H1 (cell line): ENCODE results near the gene SLC2A4. TPM values are rescaled to one million over a fixed set of nuclear protein-coding genes. Genes with fewer than 3 reads are reported as not detected.

ENCODE experiments used
- CTCF ChIA-PET: fragments of 300-600 bp; sonication (Branson Sonifier 250); formaldehyde crosslinking; loops from one replicate; lab custom pipeline; 2021; ENCODE audit not compliant: partially characterized antibody; lab: Charles Lee
- POLR2A ChIA-PET: fragments of 300-600 bp; sonication (Branson Sonifier 250); formaldehyde crosslinking; loops from one replicate; lab custom pipeline; 2021; ENCODE audit warnings: inconsistent platforms; ENCODE audit not compliant: partially characterized antibody; lab: Charles Lee
- DNase-seq, 2 experiments: peaks; one replicate each; pipeline versions ENCODE4 v3.0.0 to v3.0.0-alpha.2; 2010 to 2022; ENCODE audit warnings: low spot score in 2 of 2, low read depth in 1 of 2, mixed read lengths in 1 of 2
- FAIRE-seq: peaks from 2 replicates; lab custom pipeline; 2011; peaks lifted over from hg19 to GRCh38; lab: Jason Lieb, UNC
- H2AFZ ChIP-seq: 2 replicates; pipeline ENCODE4 v1.8.1; 2012; ENCODE audit warnings: low read length, inconsistent platforms
- H2AK5ac ChIP-seq: 2 replicates; pipeline ENCODE4 v1.6.1; 2013; ENCODE audit warnings: low read depth, low read length
- H2BK120ac ChIP-seq: replicated peaks from 2 replicates; pipeline ENCODE3; 2013; ENCODE audit warnings: low read depth, low read length, inconsistent platforms
- H2BK12ac ChIP-seq: 2 replicates; pipeline ENCODE4 v1.6.1; 2013; ENCODE audit warnings: low read depth, low read length
- H2BK15ac ChIP-seq: 2 replicates; pipeline ENCODE4 v1.6.1; 2013; ENCODE audit warnings: low read length
- H2BK20ac ChIP-seq: 2 replicates; pipeline ENCODE4 v1.6.1; 2013; ENCODE audit warnings: low read length
- H2BK5ac ChIP-seq: 2 replicates; pipeline ENCODE4 v1.6.1; 2013; ENCODE audit warnings: low read depth, low read length
- H3K14ac ChIP-seq: 2 replicates; pipeline ENCODE4 v1.6.1; 2013; ENCODE audit warnings: inconsistent platforms; ENCODE audit not compliant: insufficient read length
- H3K18ac ChIP-seq: 2 replicates; pipeline ENCODE4 v1.6.1; 2013; ENCODE audit warnings: low read length; ENCODE audit errors: extremely low read depth
- H3K23ac ChIP-seq: 2 replicates; pipeline ENCODE4 v1.6.1; 2013; ENCODE audit warnings: inconsistent platforms; ENCODE audit not compliant: insufficient read length
- H3K23me2 ChIP-seq: 2 replicates; pipeline ENCODE4 v1.6.1; 2013; ENCODE audit warnings: low read depth, low read length
- H3K27ac ChIP-seq: 2 replicates; pipeline ENCODE4 v1.6.1; 2011; ENCODE audit warnings: low read depth, low read length, inconsistent platforms
- H3K27me3 ChIP-seq, 4 experiments: replicated peaks in 1 of 4; 1 replicate in 1 of 4; 2 replicates in 3 of 4; pipeline versions ENCODE4 v1.6.1 to v1.8.1; 2011 to 2013; ENCODE audit warnings: low read length in 3 of 4, mild to moderate bottlenecking in 3 of 4, inconsistent platforms in 2 of 4, mixed read lengths in 2 of 4, moderate library complexity in 1 of 4; ENCODE audit not compliant: control insufficient read depth in 3 of 4, insufficient read depth in 3 of 4; ENCODE audit errors: extremely low read depth in 1 of 4
- H3K36me3 ChIP-seq, 4 experiments: 2 replicates each; pipeline versions ENCODE4 v1.6.1 to v1.8.1; 2011 to 2013; ENCODE audit warnings: mild to moderate bottlenecking in 4 of 4, low read length in 3 of 4, moderate library complexity in 2 of 4, control low read depth in 1 of 4, inconsistent platforms in 1 of 4; ENCODE audit not compliant: insufficient read depth in 4 of 4, control insufficient read depth in 2 of 4
- H3K4ac ChIP-seq: replicated peaks from 2 replicates; pipeline ENCODE3; 2013; ENCODE audit warnings: low read length, low read depth, mixed read lengths, inconsistent platforms; ENCODE audit not compliant: insufficient read length
- H3K4me1 ChIP-seq, 4 experiments: replicated peaks in 1 of 4; 1 replicate in 1 of 4; 2 replicates in 3 of 4; pipeline versions ENCODE4 v1.6.1 to v1.8.1; 2011 to 2013; ENCODE audit warnings: low read length in 3 of 4, inconsistent platforms in 2 of 4, mixed read lengths in 1 of 4; ENCODE audit not compliant: insufficient read depth in 4 of 4, control insufficient read depth in 3 of 4
- H3K4me2 ChIP-seq, 2 experiments: 2 replicates each; pipeline versions ENCODE4 v1.6.1 to v1.8.1; 2011 to 2013; ENCODE audit warnings: low read depth in 2 of 2, low read length in 2 of 2, control low read depth in 1 of 2, inconsistent platforms in 1 of 2, mild to moderate bottlenecking in 1 of 2; ENCODE audit not compliant: insufficient read depth in 1 of 2
- H3K4me3 ChIP-seq, 4 experiments: fragments of 200-600, 300-600 bp in 1 of 4; sonication (generic), shearing (Covaris generic), sonication (Bioruptor Twin) in 1 of 4; 2 replicates each; pipeline versions ENCODE4 v1.5.1 to v1.8.1; 2011 to 2016; ENCODE audit warnings: low read length in 4 of 4, low read depth in 3 of 4, control low read depth in 2 of 4, inconsistent platforms in 2 of 4, mild to moderate bottlenecking in 2 of 4, mixed read lengths in 1 of 4, moderate library complexity in 1 of 4; ENCODE audit not compliant: insufficient read depth in 2 of 4; ENCODE audit errors: extremely low read depth in 1 of 4
- H3K56ac ChIP-seq: replicated peaks from 2 replicates; pipeline ENCODE3; 2013; ENCODE audit warnings: low read depth, mild to moderate bottlenecking, mixed read lengths, low read length, inconsistent platforms; ENCODE audit not compliant: insufficient read length
- H3K79me1 ChIP-seq: 2 replicates; pipeline ENCODE4 v1.6.1; 2013; ENCODE audit warnings: low read depth, low read length, control low read depth
- H3K79me2 ChIP-seq, 2 experiments: 2 replicates each; pipeline versions ENCODE4 v1.6.1 to v1.8.1; 2012 to 2013; ENCODE audit warnings: low read length in 2 of 2, mild to moderate bottlenecking in 2 of 2, inconsistent platforms in 1 of 2; ENCODE audit not compliant: insufficient read depth in 2 of 2, control insufficient read depth in 1 of 2
- H3K9ac ChIP-seq, 4 experiments: replicated peaks in 1 of 4; 1 replicate in 1 of 4; 2 replicates in 3 of 4; pipeline versions ENCODE4 v1.6.1 to v1.8.1; 2011 to 2013; ENCODE audit warnings: low read depth in 3 of 4, low read length in 3 of 4, control low read depth in 2 of 4, mild to moderate bottlenecking in 2 of 4, moderate library complexity in 2 of 4, inconsistent platforms in 1 of 4; ENCODE audit errors: extremely low read depth in 1 of 4
- H3K9me3 ChIP-seq, 2 experiments: 2 replicates each; pipeline versions ENCODE4 v1.6.1 to v1.8.1; 2012 to 2013; ENCODE audit warnings: mild to moderate bottlenecking in 2 of 2, moderate library complexity in 2 of 2, control low read depth in 1 of 2, inconsistent platforms in 1 of 2, low read depth in 1 of 2, low read length in 1 of 2, mixed read lengths in 1 of 2; ENCODE audit not compliant: insufficient read depth in 2 of 2
- H4K20me1 ChIP-seq, 2 experiments: replicated peaks in 1 of 2; 2 replicates each; pipeline versions ENCODE3 to v1.8.1; 2011 to 2013; ENCODE audit warnings: inconsistent platforms in 2 of 2, low read length in 2 of 2, mild to moderate bottlenecking in 1 of 2; ENCODE audit not compliant: insufficient read depth in 2 of 2, control insufficient read depth in 1 of 2
- H4K5ac ChIP-seq: 2 replicates; pipeline ENCODE4 v1.6.1; 2013; ENCODE audit warnings: low read length, low read depth, mixed read lengths, inconsistent platforms; ENCODE audit not compliant: insufficient read length
- H4K8ac ChIP-seq: 2 replicates; pipeline ENCODE4 v1.8.0; 2013; ENCODE audit warnings: mild to moderate bottlenecking, moderate library complexity, low read length, inconsistent platforms; ENCODE audit not compliant: insufficient read depth; ENCODE audit errors: extremely low read depth
- H4K91ac ChIP-seq: replicated peaks from 2 replicates; pipeline ENCODE3; 2013; ENCODE audit warnings: low read length, mixed read lengths, inconsistent platforms; ENCODE audit not compliant: insufficient read length
- ASH2L ChIP-seq: fragments of 200-600, 300-600 bp; sonication (generic); IDR thresholded peaks from one replicate; pipeline ENCODE4 v1.7.1; 2017; ENCODE audit warnings: low read length
- KDM5A ChIP-seq: fragments of 200-600 bp; IDR thresholded peaks from 2 replicates; pipeline ENCODE4 v1.7.1; 2012; ENCODE audit warnings: mild to moderate bottlenecking, low read length, inconsistent platforms, mixed read lengths
- TAF7 ChIP-seq: optimal IDR thresholded peaks from 2 replicates; pipeline ENCODE3; 2011; ENCODE audit warnings: low read depth, mild to moderate bottlenecking, inconsistent platforms, low read length, moderate library complexity, borderline replicate concordance
- WGBS, 2 experiments: shearing (Covaris generic) in 1 of 2; methylation state at CpG; one replicate each; pipeline versions ENCODE4 v1.1.6 to v1.1.7; 2013 to 2015; ENCODE audit warnings: low lambda C conversion rate in 2 of 2, mixed read lengths in 2 of 2, inconsistent platforms in 1 of 2, low coverage in 1 of 2, missing lambda C conversion rate in 1 of 2; ENCODE audit not compliant: insufficient replicate concordance in 2 of 2, insufficient coverage in 1 of 2, insufficient read length in 1 of 2; ENCODE audit errors: extremely low coverage in 1 of 2, missing lambda C conversion rate in 1 of 2; 5-methylcytosine and 5-hydroxymethylcytosine counted together
- polyA plus RNA-seq, 7 experiments: library from polyadenylated mRNA; depleted of rRNA in 3 of 7; stranded (reverse) in 5 of 7; unstranded in 2 of 7; fragments of >200 nt in 5 of 7; fragments of 200-250 nt in 2 of 7; gene quantifications; 1 replicate in 5 of 7; 2 replicates in 1 of 7; 4 replicates in 1 of 7; pipeline versions ENCODE4 v1.2.1 to v1.2.3, GENCODE V29; 2011 to 2013; ENCODE audit warnings: missing spikeins in 2 of 7, mixed read lengths in 2 of 7
- total RNA-seq: library from RNA; stranded (reverse); fragmentation: NEBNext Ultra II Directional; extraction: Animal tissue kit (Norgen Biotek cat#: 25700); gene quantifications from 2 replicates; pipeline ENCODE4 v1.2.1, GENCODE V29; 2021

SLC2A4 gene
- total and polyA plus RNA-seq, 2 of the 8 experiments (the other 6 are each of a cell fraction or from before 2014, with no cell fraction given), result 5.7 to 6.9 TPM

- Histone ChIP-seq H3K9me3 (no peaks in the 10 kb centered on the region), H4K20me1 (peaks cover 4 to 11% of the 10 kb centered on the region in 2 experiments), H3K56ac (no peak overlapping the region), H3K23ac (no peak overlapping the region), H3K18ac (peak overlapping the region; percentile 87), H3K79me1 (peaks cover 16% of the 10 kb centered on the region), H3K27me3 (no peaks in the 10 kb centered on the region), H3K23me2 (peaks cover 7% of the 10 kb centered on the region), H2BK12ac (no peak overlapping the region), H2AFZ (no peak overlapping the region), H3K36me3 (peaks cover 8 to 17% (median 13%) of the 10 kb centered on the region in 4 experiments), H3K9ac (peak overlapping the region; percentile 48 to 87 (median 71)), H3K14ac (no peak overlapping the region), H2BK5ac (peak overlapping the region; percentile 81; the same call in 1 of the 2 replicates), H2AK5ac (no peak overlapping the region), H4K8ac (peak overlapping the region; percentile 48), H3K4ac (no peak overlapping the region), H4K91ac (no peak overlapping the region), H3K4me1 (peaks cover 3 to 12% (median 5%) of the 10 kb centered on the region in 4 experiments), H3K4me3 (peak overlapping the region; percentile 58 to 84 (median 76)), H3K4me2 (peak overlapping the region; percentile 82 to 99), H2BK20ac (no peak overlapping the region), H2BK120ac (no peak overlapping the region), H2BK15ac (no peak overlapping the region), H3K27ac (peak overlapping the region; percentile 45; the same call in 1 of the 2 replicates), H4K5ac (peak overlapping the region; percentile 92), H3K79me2 (peaks cover 23 to 54% of the 10 kb centered on the region in 2 experiments)
- TF ChIP-seq ASH2L, result no peak
- no peak for TF ChIP-seq TAF7
- TF ChIP-seq KDM5A, result no peak
- POLR2A ChIA-PET, result interaction anchor here (0.7 to 8.3 kb wide), 15 partner anchors 10 to 323 kb away, joined by 3 to 121 read pairs (median 6); partner anchors contain the start of genes ACADVL, CLDN7, DLG4 and DVL2
- CTCF ChIA-PET, result interaction anchor here (1.1 to 1.4 kb wide), 3 partner anchors 9 to 42 kb away, joined by 3 to 4 read pairs (median 3); partner anchors contain the start of gene CLDN7
- no peak for DNase-seq
- 9% methylated on average over 23 of the region's 55 CpGs; no CpG with 5 or more reads in 1 of the 2 experiments for WGBS, 2 experiments
- FAIRE-seq, result no peak
These were observed 30.6 kb upstream of the SLC2A4 start for GRCh38 chr17:7250695-7251627.
